HEK293 (cell line): ENCODE results near the gene CREBL2.

Experiments used
- MZF1 ChIP-seq: fragments of 450-650 bp; formaldehyde crosslinking; IDR thresholded peaks from 2 replicates; pipeline ENCODE4 v1.5.1; 2017; ENCODE audit warnings: missing biosample characterization, missing genetic modification characterization, borderline replicate concordance
- PRDM4 ChIP-seq: fragments of 450-650 bp; formaldehyde crosslinking; IDR thresholded peaks from 2 replicates; pipeline ENCODE4 v1.5.1; 2017; ENCODE audit warnings: missing biosample characterization, missing genetic modification characterization
- PRDM6 ChIP-seq: fragments of 450-650 bp; formaldehyde crosslinking; IDR thresholded peaks from 2 replicates; pipeline ENCODE4 v1.5.1; 2017; ENCODE audit warnings: missing biosample characterization, missing genetic modification characterization
- ZEB2 ChIP-seq: fragments of 450-650 bp; formaldehyde crosslinking; IDR thresholded peaks from 2 replicates; pipeline ENCODE4 v1.5.1; 2016; ENCODE audit warnings: missing biosample characterization, missing genetic modification characterization
- ZNF114 ChIP-seq: fragments of 450-650 bp; formaldehyde crosslinking; IDR thresholded peaks from 2 replicates; pipeline ENCODE4 v1.5.0; 2017; ENCODE audit warnings: missing biosample characterization, missing genetic modification characterization
- ZNF121 ChIP-seq: fragments of 450-650 bp; formaldehyde crosslinking; IDR thresholded peaks from 2 replicates; pipeline ENCODE4 v1.5.1; 2016; ENCODE audit warnings: missing biosample characterization, missing genetic modification characterization
- ZNF132 ChIP-seq: fragments of 450-650 bp; formaldehyde crosslinking; IDR thresholded peaks from 2 replicates; pipeline ENCODE4 v1.5.1; 2017; ENCODE audit warnings: missing biosample characterization, missing genetic modification characterization, borderline replicate concordance
- ZNF155 ChIP-seq: fragments of 450-650 bp; formaldehyde crosslinking; IDR thresholded peaks from 2 replicates; pipeline ENCODE4 v1.5.1; 2016; ENCODE audit warnings: missing biosample characterization, missing genetic modification characterization
- ZNF18 ChIP-seq: fragments of 450-650 bp; formaldehyde crosslinking; IDR thresholded peaks from 2 replicates; pipeline ENCODE4 v1.5.1; 2016; ENCODE audit warnings: missing biosample characterization, missing genetic modification characterization
- ZNF184 ChIP-seq: fragments of 450-650 bp; IDR thresholded peaks from 2 replicates; pipeline ENCODE4 v1.5.1; 2018; ENCODE audit warnings: missing biosample characterization, mild to moderate bottlenecking, missing genetic modification characterization
- ZNF211 ChIP-seq: fragments of 450-650 bp; formaldehyde crosslinking; IDR thresholded peaks from 2 replicates; pipeline ENCODE4 v1.5.1; 2016; ENCODE audit warnings: low read depth, missing biosample characterization, missing genetic modification characterization
- ZNF501 ChIP-seq: fragments of 450-650 bp; formaldehyde crosslinking; IDR thresholded peaks from 2 replicates; pipeline ENCODE4 v1.5.1; 2016; ENCODE audit warnings: missing biosample characterization, missing genetic modification characterization
- ZNF596 ChIP-seq: fragments of 450-650 bp; IDR thresholded peaks from 2 replicates; pipeline ENCODE4 v1.5.0; 2018; ENCODE audit warnings: missing biosample characterization, mild to moderate bottlenecking, missing genetic modification characterization, moderate library complexity
- ZNF843 ChIP-seq: fragments of 450-650 bp; formaldehyde crosslinking; IDR thresholded peaks from 2 replicates; pipeline ENCODE4 v1.5.1; 2016; ENCODE audit warnings: missing biosample characterization, missing genetic modification characterization
- ZSCAN16 ChIP-seq: fragments of 450-650 bp; formaldehyde crosslinking; IDR thresholded peaks from 2 replicates; pipeline ENCODE4 v1.5.1; 2016; ENCODE audit warnings: missing biosample characterization, missing genetic modification characterization
- ZSCAN18 ChIP-seq: fragments of 450-650 bp; formaldehyde crosslinking; IDR thresholded peaks from 2 replicates; pipeline ENCODE4 v1.5.1; 2016; ENCODE audit warnings: missing biosample characterization, missing genetic modification characterization
- TF ChIP-seq, protein P1 (sequence below): fragments of 450-650 bp; formaldehyde crosslinking; conservative IDR thresholded peaks from 2 replicates; pipeline ENCODE4 v1.5.1; 2016; ENCODE audit warnings: low read depth, missing biosample characterization, missing genetic modification characterization
- TF ChIP-seq, protein P2 (sequence below): fragments of 450-650 bp; formaldehyde crosslinking; IDR thresholded peaks from 2 replicates; pipeline ENCODE4 v1.5.1; 2016; ENCODE audit warnings: missing biosample characterization, missing genetic modification characterization
- TF ChIP-seq, protein P3 (sequence below): fragments of 450-650 bp; formaldehyde crosslinking; IDR thresholded peaks from 2 replicates; pipeline ENCODE4 v1.5.1; 2016; ENCODE audit warnings: missing biosample characterization, missing genetic modification characterization, borderline replicate concordance

The CREBL2 gene

GRCh38 chr12:12611512-12612306 is at the start of gene CREBL2 (continued):
- TF ChIP-seq, protein P1, sequence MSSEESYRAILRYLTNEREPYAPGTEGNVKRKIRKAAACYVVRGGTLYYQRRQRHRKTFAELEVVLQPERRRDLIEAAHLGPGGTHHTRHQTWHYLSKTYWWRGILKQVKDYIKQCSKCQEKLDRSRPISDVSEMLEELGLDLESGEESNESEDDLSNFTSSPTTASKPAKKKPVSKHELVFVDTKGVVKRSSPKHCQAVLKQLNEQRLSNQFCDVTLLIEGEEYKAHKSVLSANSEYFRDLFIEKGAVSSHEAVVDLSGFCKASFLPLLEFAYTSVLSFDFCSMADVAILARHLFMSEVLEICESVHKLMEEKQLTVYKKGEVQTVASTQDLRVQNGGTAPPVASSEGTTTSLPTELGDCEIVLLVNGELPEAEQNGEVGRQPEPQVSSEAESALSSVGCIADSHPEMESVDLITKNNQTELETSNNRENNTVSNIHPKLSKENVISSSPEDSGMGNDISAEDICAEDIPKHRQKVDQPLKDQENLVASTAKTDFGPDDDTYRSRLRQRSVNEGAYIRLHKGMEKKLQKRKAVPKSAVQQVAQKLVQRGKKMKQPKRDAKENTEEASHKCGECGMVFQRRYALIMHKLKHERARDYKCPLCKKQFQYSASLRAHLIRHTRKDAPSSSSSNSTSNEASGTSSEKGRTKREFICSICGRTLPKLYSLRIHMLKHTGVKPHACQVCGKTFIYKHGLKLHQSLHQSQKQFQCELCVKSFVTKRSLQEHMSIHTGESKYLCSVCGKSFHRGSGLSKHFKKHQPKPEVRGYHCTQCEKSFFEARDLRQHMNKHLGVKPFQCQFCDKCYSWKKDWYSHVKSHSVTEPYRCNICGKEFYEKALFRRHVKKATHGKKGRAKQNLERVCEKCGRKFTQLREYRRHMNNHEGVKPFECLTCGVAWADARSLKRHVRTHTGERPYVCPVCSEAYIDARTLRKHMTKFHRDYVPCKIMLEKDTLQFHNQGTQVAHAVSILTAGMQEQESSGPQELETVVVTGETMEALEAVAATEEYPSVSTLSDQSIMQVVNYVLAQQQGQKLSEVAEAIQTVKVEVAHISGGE (tag by site-specific recombination) = peak; percentile 71
- peak; percentile 22; the same call in 1 of the 2 replicates for TF ChIP-seq ZNF18
- no peak; the same call in 1 of the 2 replicates for TF ChIP-seq MZF1 (tag by site-specific recombination)
- no peak for TF ChIP-seq ZNF596 (tag by site-specific recombination)
- peak; percentile 48; the same call in 1 of the 2 replicates for TF ChIP-seq ZSCAN16 (tag by site-specific recombination)
- TF ChIP-seq PRDM6 = peak; percentile 79
- TF ChIP-seq ZNF501 (tag by site-specific recombination) = peak; percentile 98
- no peak for TF ChIP-seq ZNF114
- TF ChIP-seq, protein P2, sequence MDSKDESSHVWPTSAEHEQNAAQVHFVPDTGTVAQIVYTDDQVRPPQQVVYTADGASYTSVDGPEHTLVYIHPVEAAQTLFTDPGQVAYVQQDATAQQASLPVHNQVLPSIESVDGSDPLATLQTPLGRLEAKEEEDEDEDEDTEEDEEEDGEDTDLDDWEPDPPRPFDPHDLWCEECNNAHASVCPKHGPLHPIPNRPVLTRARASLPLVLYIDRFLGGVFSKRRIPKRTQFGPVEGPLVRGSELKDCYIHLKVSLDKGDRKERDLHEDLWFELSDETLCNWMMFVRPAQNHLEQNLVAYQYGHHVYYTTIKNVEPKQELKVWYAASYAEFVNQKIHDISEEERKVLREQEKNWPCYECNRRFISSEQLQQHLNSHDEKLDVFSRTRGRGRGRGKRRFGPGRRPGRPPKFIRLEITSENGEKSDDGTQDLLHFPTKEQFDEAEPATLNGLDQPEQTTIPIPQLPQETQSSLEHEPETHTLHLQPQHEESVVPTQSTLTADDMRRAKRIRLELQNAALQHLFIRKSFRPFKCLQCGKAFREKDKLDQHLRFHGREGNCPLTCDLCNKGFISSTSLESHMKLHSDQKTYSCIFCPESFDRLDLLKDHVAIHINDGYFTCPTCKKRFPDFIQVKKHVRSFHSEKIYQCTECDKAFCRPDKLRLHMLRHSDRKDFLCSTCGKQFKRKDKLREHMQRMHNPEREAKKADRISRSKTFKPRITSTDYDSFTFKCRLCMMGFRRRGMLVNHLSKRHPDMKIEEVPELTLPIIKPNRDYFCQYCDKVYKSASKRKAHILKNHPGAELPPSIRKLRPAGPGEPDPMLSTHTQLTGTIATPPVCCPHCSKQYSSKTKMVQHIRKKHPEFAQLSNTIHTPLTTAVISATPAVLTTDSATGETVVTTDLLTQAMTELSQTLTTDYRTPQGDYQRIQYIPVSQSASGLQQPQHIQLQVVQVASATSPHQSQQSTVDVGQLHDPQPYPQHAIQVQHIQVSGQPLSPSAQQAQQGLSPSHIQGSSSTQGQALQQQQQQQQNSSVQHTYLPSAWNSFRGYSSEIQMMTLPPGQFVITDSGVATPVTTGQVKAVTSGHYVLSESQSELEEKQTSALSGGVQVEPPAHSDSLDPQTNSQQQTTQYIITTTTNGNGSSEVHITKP (tag by site-specific recombination) = peak; percentile 84
- TF ChIP-seq PRDM4 (tag by site-specific recombination) = peak; percentile 31; the same call in 1 of the 2 replicates
- peak; percentile 82 for TF ChIP-seq ZNF843 (tag by site-specific recombination)
- TF ChIP-seq ZNF121 (tag by site-specific recombination) = no peak
- no peak for TF ChIP-seq ZNF155 (tag by site-specific recombination)
- TF ChIP-seq, protein P3, sequence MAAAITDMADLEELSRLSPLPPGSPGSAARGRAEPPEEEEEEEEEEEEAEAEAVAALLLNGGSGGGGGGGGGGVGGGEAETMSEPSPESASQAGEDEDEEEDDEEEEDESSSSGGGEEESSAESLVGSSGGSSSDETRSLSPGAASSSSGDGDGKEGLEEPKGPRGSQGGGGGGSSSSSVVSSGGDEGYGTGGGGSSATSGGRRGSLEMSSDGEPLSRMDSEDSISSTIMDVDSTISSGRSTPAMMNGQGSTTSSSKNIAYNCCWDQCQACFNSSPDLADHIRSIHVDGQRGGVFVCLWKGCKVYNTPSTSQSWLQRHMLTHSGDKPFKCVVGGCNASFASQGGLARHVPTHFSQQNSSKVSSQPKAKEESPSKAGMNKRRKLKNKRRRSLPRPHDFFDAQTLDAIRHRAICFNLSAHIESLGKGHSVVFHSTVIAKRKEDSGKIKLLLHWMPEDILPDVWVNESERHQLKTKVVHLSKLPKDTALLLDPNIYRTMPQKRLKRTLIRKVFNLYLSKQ = no peak
- no peak for TF ChIP-seq ZNF211 (tag by site-specific recombination)
- peak; percentile 96 for TF ChIP-seq ZEB2 (tag by site-specific recombination)
- TF ChIP-seq ZNF184 (tag by site-specific recombination) = no peak; the same call in 1 of the 2 replicates
- no peak for TF ChIP-seq ZSCAN18 (tag by site-specific recombination)
- TF ChIP-seq ZNF132 (tag by site-specific recombination) = no peak
